SK-N-SH treated with all-trans-retinoic acid at 6 μM for 48 hours (cell line): ENCODE data around the gene LRBA.

ENCODE experiments used
- ATAC-seq: fragments of 200-7000 bp; cut with Tn5 transposase; 3 replicates; pipeline ENCODE4 v1.9.1; 2020; ENCODE audit warnings: mild to moderate bottlenecking, moderate library complexity
- ARNTL ChIP-seq: fragments of 450-650 bp; formaldehyde crosslinking; IDR thresholded peaks from 2 replicates; pipeline ENCODE4 v1.5.0; 2020; ENCODE audit warnings: low read depth, mild to moderate bottlenecking, moderate library complexity, borderline replicate concordance
- BACH2 ChIP-seq: fragments of 250-450 bp; sonication (Bioruptor Pico); IDR thresholded peaks from 2 replicates; pipeline ENCODE4 v1.9.0; 2021; ENCODE audit warnings: mild to moderate bottlenecking, borderline replicate concordance
- CREB5 ChIP-seq: fragments of 250-450 bp; sonication (Bioruptor Pico); IDR thresholded peaks from 2 replicates; pipeline ENCODE4 v1.5.1; 2020; ENCODE audit warnings: low read depth, mild to moderate bottlenecking, moderate library complexity
- CSDC2 ChIP-seq: fragments of 250-450 bp; sonication (Bioruptor Pico); IDR thresholded peaks from 2 replicates; pipeline ENCODE4 v1.5.0; 2020; ENCODE audit warnings: mild to moderate bottlenecking, moderate library complexity
- ESRRG ChIP-seq: fragments of 250-450 bp; sonication (Bioruptor Pico); IDR thresholded peaks from 2 replicates; pipeline ENCODE4 v1.6.1; 2021; ENCODE audit warnings: mild to moderate bottlenecking
- GLIS3 ChIP-seq: fragments of 250-450 bp; sonication (Bioruptor Pico); IDR thresholded peaks from 2 replicates; pipeline ENCODE4 v1.5.0; 2020; ENCODE audit warnings: mild to moderate bottlenecking, moderate library complexity
- ISL1 ChIP-seq: fragments of 250-450 bp; sonication (Bioruptor Pico); IDR thresholded peaks from 2 replicates; pipeline ENCODE4 v2.1.2; 2022; ENCODE audit warnings: mild to moderate bottlenecking, moderate library complexity
- PATZ1 ChIP-seq: fragments of 250-450 bp; sonication (Bioruptor Pico); IDR thresholded peaks from 2 replicates; pipeline ENCODE4 v1.8.0; 2020; ENCODE audit warnings: mild to moderate bottlenecking, moderate library complexity, borderline replicate concordance
- POU6F1 ChIP-seq: fragments of 250-450 bp; sonication (Bioruptor Pico); IDR thresholded peaks from 2 replicates; pipeline ENCODE4 v1.8.0; 2021; ENCODE audit warnings: low read depth, mild to moderate bottlenecking, moderate library complexity, borderline replicate concordance
- PPARA ChIP-seq: fragments of 250-450 bp; sonication (Bioruptor Pico); IDR thresholded peaks from 2 replicates; pipeline ENCODE4 v1.5.0; 2020; ENCODE audit warnings: mild to moderate bottlenecking, borderline replicate concordance
- RARB ChIP-seq: fragments of 250-450 bp; sonication (Bioruptor Pico); IDR thresholded peaks from 2 replicates; pipeline ENCODE4 v1.8.0; 2021; ENCODE audit warnings: mild to moderate bottlenecking, moderate library complexity
- SNAI2 ChIP-seq: fragments of 250-450 bp; sonication (Bioruptor Pico); IDR thresholded peaks from 2 replicates; pipeline ENCODE4 v1.5.0; 2020; ENCODE audit warnings: mild to moderate bottlenecking, moderate library complexity
- TCF4 ChIP-seq: fragments of 250-450 bp; sonication (Bioruptor Pico); IDR thresholded peaks from 2 replicates; pipeline ENCODE4 v1.8.0; 2021; ENCODE audit warnings: mild to moderate bottlenecking, moderate library complexity, borderline replicate concordance
- TOX ChIP-seq: fragments of 250-450 bp; sonication (Bioruptor Pico); IDR thresholded peaks from 2 replicates; pipeline ENCODE4 v1.8.0; 2021; ENCODE audit warnings: mild to moderate bottlenecking, moderate library complexity, borderline replicate concordance
- ZC3H10 ChIP-seq: fragments of 250-450 bp; sonication (Bioruptor Pico); IDR thresholded peaks from 2 replicates; pipeline ENCODE4 v1.5.1; 2021; ENCODE audit warnings: mild to moderate bottlenecking, moderate library complexity
- ZFP3 ChIP-seq: fragments of 250-450 bp; sonication (Bioruptor Pico); IDR thresholded peaks from 2 replicates; pipeline ENCODE4 v1.5.0; 2020; ENCODE audit warnings: mild to moderate bottlenecking, moderate library complexity
- ZFP30 ChIP-seq: fragments of 450-650 bp; formaldehyde crosslinking; IDR thresholded peaks from 2 replicates; pipeline ENCODE4 v1.5.0; 2022; ENCODE audit warnings: mild to moderate bottlenecking, moderate library complexity
- ZNF565 ChIP-seq: fragments of 450-650 bp; formaldehyde crosslinking; conservative IDR thresholded peaks from 2 replicates; pipeline ENCODE4 v1.5.0; 2020; ENCODE audit warnings: low read depth, mild to moderate bottlenecking, moderate library complexity
- ZNF70 ChIP-seq: fragments of 450-650 bp; formaldehyde crosslinking; IDR thresholded peaks from 2 replicates; pipeline ENCODE4 v1.5.0; 2020; ENCODE audit warnings: mild to moderate bottlenecking, moderate library complexity
- ZNF8 ChIP-seq: fragments of 450-650 bp; formaldehyde crosslinking; IDR thresholded peaks from 2 replicates; pipeline ENCODE4 v1.5.0; 2020; ENCODE audit warnings: mild to moderate bottlenecking, moderate library complexity
- TF ChIP-seq, protein P1 (sequence below): fragments of 250-450 bp; sonication (Bioruptor Pico); IDR thresholded peaks from 2 replicates; pipeline ENCODE4 v1.5.1; 2021; ENCODE audit warnings: mild to moderate bottlenecking, moderate library complexity
- TF ChIP-seq, protein P2 (sequence below): fragments of 250-450 bp; sonication (Bioruptor Pico); IDR thresholded peaks from 2 replicates; pipeline ENCODE4 v1.5.0; 2020; ENCODE audit warnings: mild to moderate bottlenecking, moderate library complexity

Gene LRBA

GRCh38 chr4:150600812-150601445 lies 414.2 kb downstream of the LRBA start:
- no peak for TF ChIP-seq RARB (CRISPR knock-in tag)
- TF ChIP-seq SNAI2 = no peak
- no peak for TF ChIP-seq ZC3H10 (CRISPR knock-in tag)
- no peak for TF ChIP-seq ISL1 (CRISPR knock-in tag)
- TF ChIP-seq CSDC2 = no peak
- no peak for TF ChIP-seq ZNF70
- no peak for TF ChIP-seq TCF4 (CRISPR knock-in tag)
- no peak for TF ChIP-seq POU6F1
- no peak for TF ChIP-seq GLIS3 (CRISPR knock-in tag)
- no peak for ATAC-seq

DNA sequence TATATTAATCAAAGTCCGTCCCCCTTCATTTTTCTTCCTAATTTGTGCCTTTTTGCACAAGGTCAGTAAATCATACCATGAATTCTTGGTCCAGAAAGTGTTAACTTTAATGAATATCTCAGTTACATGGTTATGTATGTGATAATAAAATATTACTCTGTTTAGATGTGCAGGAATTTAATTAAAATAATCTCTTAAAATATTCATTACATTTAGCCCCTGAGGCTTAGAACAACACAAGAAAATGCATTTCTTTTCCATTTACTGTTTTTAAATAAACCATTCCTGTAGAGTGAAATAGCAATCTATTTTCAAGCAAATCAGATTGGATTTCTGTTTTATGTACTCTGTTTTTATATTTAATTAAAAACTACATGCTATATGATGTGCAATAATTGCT lies 415.5 kb downstream of the LRBA start:
- no peak for ATAC-seq
- TF ChIP-seq ZFP3 (CRISPR knock-in tag) (no peak), ZNF565 (no peak)

GRCh38 chr4:150598909-150599308 lies 416.2 kb downstream of the LRBA start:
- TF ChIP-seq ZNF8 (CRISPR knock-in tag) (no peak), RARB (CRISPR knock-in tag) (no peak), ZC3H10 (CRISPR knock-in tag) (no peak), BACH2 (CRISPR knock-in tag) (no peak), ISL1 (CRISPR knock-in tag) (no peak), CREB5 (CRISPR knock-in tag) (no peak), GLIS3 (CRISPR knock-in tag) (no peak), TOX (CRISPR knock-in tag) (no peak), PPARA (CRISPR knock-in tag) (no peak), ARNTL (CRISPR knock-in tag) (no peak), ESRRG (CRISPR knock-in tag) (no peak), CSDC2 (no peak), POU6F1 (no peak), PATZ1 (CRISPR knock-in tag) (no peak), SNAI2 (no peak), ZFP30 (CRISPR knock-in tag) (no peak), TCF4 (CRISPR knock-in tag) (no peak)
- TF ChIP-seq, protein P1, sequence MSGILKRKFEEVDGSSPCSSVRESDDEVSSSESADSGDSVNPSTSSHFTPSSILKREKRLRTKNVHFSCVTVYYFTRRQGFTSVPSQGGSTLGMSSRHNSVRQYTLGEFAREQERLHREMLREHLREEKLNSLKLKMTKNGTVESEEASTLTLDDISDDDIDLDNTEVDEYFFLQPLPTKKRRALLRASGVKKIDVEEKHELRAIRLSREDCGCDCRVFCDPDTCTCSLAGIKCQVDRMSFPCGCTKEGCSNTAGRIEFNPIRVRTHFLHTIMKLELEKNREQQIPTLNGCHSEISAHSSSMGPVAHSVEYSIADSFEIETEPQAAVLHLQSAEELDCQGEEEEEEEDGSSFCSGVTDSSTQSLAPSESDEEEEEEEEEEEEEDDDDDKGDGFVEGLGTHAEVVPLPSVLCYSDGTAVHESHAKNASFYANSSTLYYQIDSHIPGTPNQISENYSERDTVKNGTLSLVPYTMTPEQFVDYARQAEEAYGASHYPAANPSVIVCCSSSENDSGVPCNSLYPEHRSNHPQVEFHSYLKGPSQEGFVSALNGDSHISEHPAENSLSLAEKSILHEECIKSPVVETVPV (CRISPR knock-in tag) = no peak
- TF ChIP-seq, protein P2, sequence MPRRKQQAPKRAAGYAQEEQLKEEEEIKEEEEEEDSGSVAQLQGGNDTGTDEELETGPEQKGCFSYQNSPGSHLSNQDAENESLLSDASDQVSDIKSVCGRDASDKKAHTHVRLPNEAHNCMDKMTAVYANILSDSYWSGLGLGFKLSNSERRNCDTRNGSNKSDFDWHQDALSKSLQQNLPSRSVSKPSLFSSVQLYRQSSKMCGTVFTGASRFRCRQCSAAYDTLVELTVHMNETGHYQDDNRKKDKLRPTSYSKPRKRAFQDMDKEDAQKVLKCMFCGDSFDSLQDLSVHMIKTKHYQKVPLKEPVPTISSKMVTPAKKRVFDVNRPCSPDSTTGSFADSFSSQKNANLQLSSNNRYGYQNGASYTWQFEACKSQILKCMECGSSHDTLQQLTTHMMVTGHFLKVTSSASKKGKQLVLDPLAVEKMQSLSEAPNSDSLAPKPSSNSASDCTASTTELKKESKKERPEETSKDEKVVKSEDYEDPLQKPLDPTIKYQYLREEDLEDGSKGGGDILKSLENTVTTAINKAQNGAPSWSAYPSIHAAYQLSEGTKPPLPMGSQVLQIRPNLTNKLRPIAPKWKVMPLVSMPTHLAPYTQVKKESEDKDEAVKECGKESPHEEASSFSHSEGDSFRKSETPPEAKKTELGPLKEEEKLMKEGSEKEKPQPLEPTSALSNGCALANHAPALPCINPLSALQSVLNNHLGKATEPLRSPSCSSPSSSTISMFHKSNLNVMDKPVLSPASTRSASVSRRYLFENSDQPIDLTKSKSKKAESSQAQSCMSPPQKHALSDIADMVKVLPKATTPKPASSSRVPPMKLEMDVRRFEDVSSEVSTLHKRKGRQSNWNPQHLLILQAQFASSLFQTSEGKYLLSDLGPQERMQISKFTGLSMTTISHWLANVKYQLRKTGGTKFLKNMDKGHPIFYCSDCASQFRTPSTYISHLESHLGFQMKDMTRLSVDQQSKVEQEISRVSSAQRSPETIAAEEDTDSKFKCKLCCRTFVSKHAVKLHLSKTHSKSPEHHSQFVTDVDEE (CRISPR knock-in tag) = no peak
- no peak for ATAC-seq
